ENCODE measurements around the gene USP2. TPM values are rescaled to one million over a fixed set of nuclear protein-coding genes. Genes with fewer than 3 reads are reported as not detected.

USP2 gene
- total RNA-seq, 1 donor from 2014 or later = 6.7 TPM

GRCh38 chr11:119372260-119373058 is 9.0 kb downstream of the USP2 start:
- Histone ChIP-seq H3K36me3 (ENCODE audit: insufficient read depth, low read length) (no peaks in the 10 kb centered on the region), H4K20me1 (ENCODE audit: insufficient read depth, low read length) (no peaks in the 10 kb centered on the region), H3K27ac (ENCODE audit: low read depth, low read length) (no peak overlapping the region), H3K4me1 (ENCODE audit: insufficient read depth, low read length) (peaks cover 27% of the 10 kb centered on the region), H2AFZ (ENCODE audit: low read depth, low read length) (no peak overlapping the region), H3K4me3 (ENCODE audit: insufficient read depth, low read depth, low read length) (no peak overlapping the region), H3K79me2 (ENCODE audit: insufficient read depth, low read length) (no peaks in the 10 kb centered on the region), H3K27me3 (ENCODE audit: insufficient read depth, low read length) (no peaks in the 10 kb centered on the region), H3K9ac (ENCODE audit: low read length) (no peak overlapping the region), H3K4me2 (ENCODE audit: low read length) (no peak overlapping the region), H3K9me3 (ENCODE audit: insufficient read depth, low read depth, low read length) (no peaks in the 10 kb centered on the region)
- no peaks in the 10 kb centered on the region for H3K9me3 Mint-ChIP-seq (ENCODE audit: unreplicated experiment)
- no peak overlapping the region for H3K27ac Mint-ChIP-seq (ENCODE audit: unreplicated experiment)
- H3K4me1 Mint-ChIP-seq (ENCODE audit: low read depth, unreplicated experiment) = peaks cover 18% of the 10 kb centered on the region
- FAIRE-seq (no peak), DNase-seq (ENCODE audit: low read depth) (no peak)
- H3K27me3 Mint-ChIP-seq (ENCODE audit: low read depth, unreplicated experiment) = peaks cover 11% of the 10 kb centered on the region
- H3K36me3 Mint-ChIP-seq (ENCODE audit: low read depth, unreplicated experiment) = no peaks in the 10 kb centered on the region
- TF ChIP-seq EZH2 (IDR thresholded peaks at IDR 0.05; ENCODE audit: insufficient read depth, low read length) = no peak
- H3K4me3 Mint-ChIP-seq (ENCODE audit: unreplicated experiment) = no peak overlapping the region

DNA sequence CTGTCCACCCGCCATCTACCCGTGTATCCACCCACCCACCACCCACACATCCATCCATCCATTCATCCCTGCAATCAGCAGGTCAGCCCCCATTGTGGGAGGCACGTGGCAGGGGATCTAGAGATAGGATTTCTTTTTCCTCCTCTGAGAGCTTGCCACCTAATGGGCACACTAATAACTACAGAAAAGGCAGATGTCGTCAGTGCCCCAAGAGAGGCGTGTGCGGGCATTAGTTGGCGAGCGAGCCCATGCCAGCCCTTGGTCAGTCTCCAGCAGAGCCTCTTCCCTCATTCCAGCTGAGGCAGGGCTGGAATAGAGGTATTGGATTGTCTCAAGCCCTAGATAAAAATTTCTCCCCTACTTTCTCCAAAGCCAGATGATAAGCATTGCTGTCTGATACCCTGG is 9.7 kb downstream of the USP2 start:
- H3K27ac Mint-ChIP-seq (ENCODE audit: unreplicated experiment) = peak overlapping the region; percentile 8

GRCh38 chr11:119371067-119371601 is 10.4 kb downstream of the USP2 start:
- no peaks in the 10 kb centered on the region for H3K9me3 Mint-ChIP-seq (ENCODE audit: unreplicated experiment)
- Histone ChIP-seq H3K36me3 (ENCODE audit: insufficient read depth, low read length) (no peaks in the 10 kb centered on the region), H3K4me3 (ENCODE audit: insufficient read depth, low read depth, low read length) (no peak overlapping the region), H3K4me2 (ENCODE audit: low read length) (no peak overlapping the region), H3K79me2 (ENCODE audit: insufficient read depth, low read length) (no peaks in the 10 kb centered on the region), H4K20me1 (ENCODE audit: insufficient read depth, low read length) (no peaks in the 10 kb centered on the region), H2AFZ (ENCODE audit: low read depth, low read length) (no peak overlapping the region), H3K9me3 (ENCODE audit: insufficient read depth, low read depth, low read length) (no peaks in the 10 kb centered on the region), H3K9ac (ENCODE audit: low read length) (no peak overlapping the region), H3K4me1 (ENCODE audit: insufficient read depth, low read length) (peaks cover 22% of the 10 kb centered on the region), H3K27ac (ENCODE audit: low read depth, low read length) (no peak overlapping the region), H3K27me3 (ENCODE audit: insufficient read depth, low read length) (peaks cover 7% of the 10 kb centered on the region)
- TF ChIP-seq EZH2 (IDR thresholded peaks at IDR 0.05; ENCODE audit: insufficient read depth, low read length) = no peak
- TF ChIP-seq CTCF (IDR thresholded peaks at IDR 0.05; ENCODE audit: insufficient read depth, low read depth, low read length) = no peak
- H3K36me3 Mint-ChIP-seq (ENCODE audit: low read depth, unreplicated experiment) = no peaks in the 10 kb centered on the region
- H3K27ac Mint-ChIP-seq (ENCODE audit: unreplicated experiment) = no peak overlapping the region
- peaks cover 11% of the 10 kb centered on the region for H3K27me3 Mint-ChIP-seq (ENCODE audit: low read depth, unreplicated experiment)
- peaks cover 14% of the 10 kb centered on the region for H3K4me1 Mint-ChIP-seq (ENCODE audit: low read depth, unreplicated experiment)
- no peak overlapping the region for H3K4me3 Mint-ChIP-seq (ENCODE audit: unreplicated experiment)
- DNase-seq (ENCODE audit: low read depth) (no peak), FAIRE-seq (no peak)

More for the DNA sequence above, 9.7 kb downstream of the USP2 start:
- no peak overlapping the region for H2AFZ ChIP-seq (ENCODE audit: low read depth, low read length)
- no peaks in the 10 kb centered on the region for H4K20me1 ChIP-seq (ENCODE audit: insufficient read depth, low read length)
- Mint-ChIP-seq H3K4me3 (ENCODE audit: unreplicated experiment) (no peak overlapping the region), H3K27me3 (ENCODE audit: low read depth, unreplicated experiment) (peaks cover 11% of the 10 kb centered on the region), H3K9me3 (ENCODE audit: unreplicated experiment) (no peaks in the 10 kb centered on the region), H3K4me1 (ENCODE audit: low read depth, unreplicated experiment) (peaks cover 18% of the 10 kb centered on the region), H3K36me3 (ENCODE audit: low read depth, unreplicated experiment) (no peaks in the 10 kb centered on the region)
- peaks cover 27% of the 10 kb centered on the region for H3K4me1 ChIP-seq (ENCODE audit: insufficient read depth, low read length)
- H3K9ac ChIP-seq (ENCODE audit: low read length) = no peak overlapping the region
- no peak overlapping the region for H3K27ac ChIP-seq (ENCODE audit: low read depth, low read length)
- no peaks in the 10 kb centered on the region for H3K9me3 ChIP-seq (ENCODE audit: insufficient read depth, low read depth, low read length)
- no peak for FAIRE-seq
- H3K4me2 ChIP-seq (ENCODE audit: low read length) = no peak overlapping the region
- peak; percentile 10 for TF ChIP-seq CTCF (IDR thresholded peaks at IDR 0.05; ENCODE audit: insufficient read depth, low read depth, low read length)
- no peak for TF ChIP-seq EZH2 (IDR thresholded peaks at IDR 0.05; ENCODE audit: insufficient read depth, low read length)
- no peak for DNase-seq (ENCODE audit: low read depth)
- peaks cover 5% of the 10 kb centered on the region for H3K27me3 ChIP-seq (ENCODE audit: insufficient read depth, low read length)
- no peaks in the 10 kb centered on the region for H3K79me2 ChIP-seq (ENCODE audit: insufficient read depth, low read length)
- no peaks in the 10 kb centered on the region for H3K36me3 ChIP-seq (ENCODE audit: insufficient read depth, low read length)
- no peak overlapping the region for H3K4me3 ChIP-seq (ENCODE audit: insufficient read depth, low read depth, low read length)
